HG03432 (cell line): ENCODE results near the gene UBE3A.
"Not testable (repeated sequence)": the region's sequence is repeated elsewhere in the genome, so short reads cannot be mapped to it uniquely, and the experiment has no call there.

Experiments
- ATAC-seq: cut with Tn5 transposase; IDR thresholded peaks from one replicate; pipeline ENCODE4 v1.9.1; 2021; ENCODE audit warnings: mild to moderate bottlenecking, moderate library complexity; ENCODE audit not compliant: unreplicated experiment

Gene UBE3A

DNA sequence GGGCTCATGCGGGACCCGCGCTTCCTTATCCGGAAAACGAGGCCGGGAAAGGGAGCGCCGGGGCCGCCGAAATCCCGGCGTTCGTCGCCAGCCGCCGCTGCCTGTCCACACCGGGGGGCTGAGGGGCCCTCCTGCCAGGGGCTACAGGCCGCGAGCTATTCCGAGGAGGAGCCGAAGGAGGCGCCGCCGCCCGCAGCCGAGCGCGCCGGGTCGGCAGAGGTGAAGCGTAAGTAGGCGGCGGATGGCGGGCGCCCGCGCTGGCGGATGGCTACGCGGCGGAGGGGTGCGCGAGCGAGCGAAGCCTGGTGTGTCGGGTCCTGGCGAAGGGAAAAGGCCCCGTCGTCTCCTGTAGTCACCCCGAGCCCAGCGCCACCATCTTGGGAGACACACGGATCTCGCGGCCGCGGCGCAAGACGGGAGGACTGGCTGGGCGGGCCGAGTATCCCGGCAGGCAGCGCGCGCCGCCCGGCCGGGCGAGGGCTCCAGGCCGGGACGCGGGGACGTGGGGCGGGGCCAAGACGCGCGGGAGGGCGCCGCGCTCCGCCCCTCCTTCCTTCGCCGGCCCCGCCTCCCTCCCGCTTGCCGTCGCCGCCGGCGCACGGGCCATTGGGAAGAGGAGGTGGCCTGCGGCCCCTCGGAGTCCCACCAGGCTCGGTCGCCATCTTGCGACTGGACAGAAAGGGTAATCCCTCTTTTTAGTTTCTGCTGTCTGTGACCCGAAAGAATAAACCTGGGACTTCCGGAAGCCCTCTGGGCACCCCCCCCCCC is at the start of gene UBE3A:
UBE3A (minus strand) TSS at position 424 of the 768 bp plus-strand sequence. CDS start 29,917 bp downstream, outside the sequence.
- ATAC-seq = peak; percentile 91

DNA sequence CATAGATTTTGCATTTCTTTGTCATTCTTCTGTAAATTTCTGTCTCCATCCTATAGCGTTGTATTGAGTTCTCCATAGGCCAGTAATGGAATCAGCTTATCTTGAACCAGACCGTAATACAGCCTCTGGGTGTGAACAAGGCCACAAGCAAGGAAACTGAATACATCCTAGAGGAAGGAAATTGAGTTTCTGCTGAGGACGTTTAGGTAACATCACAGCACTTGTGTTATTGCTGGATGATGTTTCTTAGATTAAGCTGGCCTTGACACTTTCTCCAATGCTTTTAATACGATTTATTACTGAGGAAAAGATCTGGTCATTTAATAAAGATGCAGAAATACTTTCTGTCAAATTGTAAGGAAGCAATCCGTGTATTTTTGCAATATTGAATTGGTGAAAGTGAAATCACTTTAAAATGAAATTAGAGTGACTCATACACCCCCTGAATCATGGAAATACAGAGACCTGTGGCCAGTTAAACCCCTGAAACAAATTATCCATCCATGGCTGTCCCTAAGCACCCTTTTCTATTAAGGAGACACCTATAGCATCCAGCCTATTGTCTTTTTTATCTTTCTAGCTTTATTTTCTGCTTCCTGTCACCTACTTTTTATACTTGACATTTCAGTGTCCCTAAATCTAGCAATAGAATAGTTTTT is 48.5 kb upstream of the UBE3A start:
- ATAC-seq = no peak

DNA sequence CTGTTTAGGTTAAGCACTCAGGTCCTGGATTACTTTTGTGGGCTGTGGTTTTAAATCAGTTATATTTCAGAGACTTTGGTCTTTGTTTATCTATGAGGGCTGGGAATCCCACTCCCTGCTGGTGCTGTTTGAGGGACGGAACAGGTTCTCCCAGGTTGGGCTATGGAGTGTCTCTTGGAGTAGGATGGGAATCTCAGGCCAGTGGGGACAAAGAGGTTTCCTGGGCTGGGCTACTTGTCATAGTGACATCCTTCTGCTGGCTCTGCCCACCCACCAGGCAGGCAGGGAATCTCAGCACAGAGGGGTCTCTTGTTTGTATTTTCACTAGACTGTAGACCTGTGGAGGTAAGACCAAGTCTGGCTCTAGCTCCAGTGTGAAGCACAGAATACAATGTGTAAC is 47.2 kb upstream of the UBE3A start:
- ATAC-seq = no peak

DNA sequence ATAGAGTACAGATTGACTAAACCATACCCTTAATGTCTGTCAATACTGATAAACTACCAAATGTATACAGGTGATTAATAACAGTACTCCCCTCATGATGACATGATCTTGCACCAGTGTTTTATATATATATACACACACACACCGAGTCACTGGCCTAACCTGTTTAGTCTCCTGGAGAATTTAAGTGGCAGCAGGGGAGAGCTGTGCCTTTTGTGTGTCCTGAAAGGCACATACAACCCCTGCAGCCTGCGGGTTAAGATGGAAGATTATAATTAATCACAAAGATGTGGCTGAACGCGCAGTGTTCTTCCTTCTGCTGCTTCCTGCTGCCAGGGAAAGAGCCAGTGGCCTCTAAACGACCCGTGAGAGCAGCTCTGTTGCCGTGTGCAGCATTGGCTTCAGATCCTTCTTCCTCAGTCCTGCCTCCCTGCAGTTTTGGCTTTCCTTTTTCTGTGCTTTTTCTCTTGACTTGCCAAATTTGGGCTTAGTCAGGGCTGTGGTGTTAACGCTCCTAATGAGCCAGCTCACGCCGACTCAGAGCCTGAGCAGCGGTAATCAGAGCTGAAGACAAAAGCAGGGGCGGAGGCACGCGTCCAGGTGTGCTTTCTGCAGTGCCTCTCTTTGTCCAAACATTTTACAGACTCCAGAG is 42.5 kb upstream of the UBE3A start:
- no peak for ATAC-seq

DNA sequence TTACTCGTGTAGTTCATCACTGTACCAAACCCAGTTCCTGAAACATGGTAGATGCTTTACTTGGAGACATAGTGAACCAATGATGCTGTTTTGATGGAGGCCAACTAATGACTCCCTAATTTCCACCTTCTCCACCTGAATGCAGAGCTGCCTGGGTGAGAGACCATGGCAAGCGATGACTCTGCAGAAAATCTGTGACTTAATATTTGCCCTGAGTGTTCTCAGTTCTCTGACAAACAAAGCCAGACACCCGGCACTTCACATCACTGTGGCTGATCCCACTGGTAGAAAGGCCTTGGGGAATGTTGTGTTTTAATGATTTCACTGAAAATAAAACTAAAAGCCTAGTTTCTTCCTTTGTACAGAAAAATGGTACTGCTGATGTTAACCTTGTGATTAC is 39.5 kb upstream of the UBE3A start:
- ATAC-seq = no peak

DNA sequence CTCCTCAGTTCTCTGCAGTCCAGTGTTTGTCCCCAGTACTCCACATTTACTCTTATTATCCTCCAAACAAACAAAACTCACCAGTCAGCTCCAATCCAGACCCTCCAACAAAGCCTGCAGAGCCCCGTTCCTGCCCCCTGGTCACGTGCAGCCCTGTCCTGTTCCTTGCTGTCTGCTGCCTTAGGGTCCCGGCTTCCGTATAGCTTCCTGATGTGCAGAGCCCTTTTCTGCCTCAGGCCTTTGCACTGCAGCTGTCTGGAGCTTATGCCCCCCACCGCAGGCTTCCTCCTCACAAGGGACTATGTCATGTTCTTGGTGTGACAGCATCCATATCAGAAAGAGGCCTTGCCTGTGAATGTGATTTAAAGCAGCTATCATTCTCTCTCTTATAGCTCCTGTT is 39.0 kb upstream of the UBE3A start:
- no peak for ATAC-seq

DNA sequence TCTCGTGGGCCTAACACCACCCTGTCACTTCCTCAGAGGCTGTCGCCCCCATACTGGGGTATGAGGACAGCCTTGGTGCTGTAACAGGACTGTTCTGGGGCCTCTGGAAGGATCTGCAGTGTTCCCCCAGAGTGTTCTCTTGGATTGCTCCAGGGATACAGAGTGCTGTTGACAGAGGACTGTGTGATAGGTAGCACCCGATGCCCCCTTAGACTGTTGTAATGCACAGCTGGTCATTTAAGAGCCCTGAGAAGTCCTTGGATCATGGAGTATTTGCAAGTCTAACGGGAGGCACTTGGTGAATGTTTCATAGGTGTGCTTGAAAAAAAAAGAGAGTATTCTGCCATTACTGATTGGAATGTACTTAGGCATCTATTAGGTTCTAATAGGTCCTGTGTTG is 35.4 kb upstream of the UBE3A start:
- ATAC-seq = no peak

DNA sequence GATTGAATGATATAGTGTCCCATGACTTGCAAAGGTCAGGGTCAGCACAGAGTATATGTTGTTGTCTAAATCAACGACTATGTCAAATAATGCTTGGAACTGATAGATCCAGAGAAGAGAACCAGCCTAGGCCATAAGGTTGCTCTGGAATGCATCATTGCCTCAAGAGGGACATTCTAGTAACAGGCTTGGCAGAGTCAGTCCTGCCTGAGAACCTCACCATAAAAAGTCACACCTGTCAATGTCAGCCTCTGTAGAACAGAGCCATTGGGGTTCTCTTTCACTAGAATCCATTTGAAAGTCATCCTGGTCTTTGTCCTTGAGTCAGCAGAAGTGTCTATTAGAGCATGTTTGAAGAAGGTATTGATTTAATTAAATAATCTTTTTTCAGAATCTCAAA is 31.4 kb upstream of the UBE3A start:
- no peak for ATAC-seq

DNA sequence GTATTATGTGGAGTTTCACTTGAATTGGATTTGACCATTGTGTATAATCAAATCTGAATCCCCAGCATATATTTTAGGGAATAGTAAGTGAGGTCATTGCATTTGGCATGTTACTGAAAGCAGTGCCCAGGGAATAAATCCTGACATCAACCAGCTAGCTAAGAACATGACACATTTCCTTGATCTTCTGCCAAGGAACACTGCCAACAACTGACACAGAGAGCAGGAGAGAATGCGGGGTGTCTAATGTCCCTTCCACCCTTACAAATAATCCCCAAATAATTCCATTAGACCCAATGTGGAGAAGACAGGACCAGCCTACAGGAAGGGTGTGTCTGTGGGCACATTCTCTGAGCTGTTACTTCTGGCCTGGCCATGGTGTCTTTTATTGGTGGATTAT is 30.6 kb upstream of the UBE3A start:
- no peak for ATAC-seq

DNA sequence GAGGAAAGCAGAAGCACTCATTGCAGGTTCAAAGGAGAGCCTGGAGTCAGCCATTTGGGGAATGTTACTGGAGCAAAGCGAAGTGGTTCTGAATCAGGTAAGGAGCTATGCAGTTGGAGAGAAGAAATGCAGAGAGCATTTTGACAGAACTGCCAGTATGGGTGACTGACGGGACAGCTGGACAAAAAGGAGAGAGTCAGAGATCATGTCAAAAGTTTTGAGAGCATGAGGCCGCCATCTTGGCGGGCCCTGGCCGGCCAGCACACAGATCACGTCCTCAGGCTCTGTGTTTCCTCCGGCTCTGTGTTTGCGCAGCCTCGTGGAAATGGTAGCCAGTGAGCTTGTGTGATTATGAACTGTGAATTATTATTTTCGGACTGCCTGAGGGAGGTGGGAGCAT is 29.8 kb upstream of the UBE3A start:
- no peak for ATAC-seq

DNA sequence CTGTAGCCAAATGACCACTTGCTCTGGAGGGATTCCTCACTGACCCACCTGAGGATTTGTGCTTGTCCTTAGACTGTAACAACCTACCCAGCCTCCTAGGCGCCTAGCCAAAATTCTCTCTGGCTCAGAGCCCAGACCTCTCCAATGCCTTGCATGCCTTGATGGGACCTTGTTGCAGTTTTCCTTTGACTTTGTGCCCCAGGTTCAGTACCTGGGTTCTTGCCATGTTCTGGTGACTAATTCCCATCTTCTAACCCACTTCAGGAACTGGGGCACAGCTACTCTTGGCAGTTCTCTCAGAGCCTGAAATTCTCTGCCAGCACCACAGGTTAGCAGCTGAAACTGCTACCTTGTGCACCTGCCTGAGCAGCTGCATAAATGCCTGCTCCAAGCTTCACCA is 27.0 kb upstream of the UBE3A start:
- no peak for ATAC-seq

DNA sequence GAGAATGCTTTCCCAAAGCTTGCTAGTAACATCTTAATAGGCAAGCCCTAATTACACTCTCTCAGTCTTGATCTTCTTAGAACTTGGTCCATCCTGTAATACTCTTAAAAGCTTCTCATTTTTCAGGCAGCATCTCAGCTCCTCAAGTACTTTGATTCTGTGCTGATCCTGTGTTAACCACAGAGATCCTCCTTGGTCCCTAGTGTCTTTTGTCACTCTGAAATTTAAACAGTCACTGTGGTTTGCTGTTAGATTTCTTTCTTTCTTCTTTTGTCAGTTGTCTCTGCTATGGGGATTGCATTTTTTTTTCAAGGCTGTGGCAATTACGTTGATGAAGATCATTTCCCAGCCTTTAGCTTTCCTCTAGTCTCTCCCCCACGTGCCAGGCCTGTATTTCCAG is 26.0 kb upstream of the UBE3A start:
- ATAC-seq = no peak

DNA sequence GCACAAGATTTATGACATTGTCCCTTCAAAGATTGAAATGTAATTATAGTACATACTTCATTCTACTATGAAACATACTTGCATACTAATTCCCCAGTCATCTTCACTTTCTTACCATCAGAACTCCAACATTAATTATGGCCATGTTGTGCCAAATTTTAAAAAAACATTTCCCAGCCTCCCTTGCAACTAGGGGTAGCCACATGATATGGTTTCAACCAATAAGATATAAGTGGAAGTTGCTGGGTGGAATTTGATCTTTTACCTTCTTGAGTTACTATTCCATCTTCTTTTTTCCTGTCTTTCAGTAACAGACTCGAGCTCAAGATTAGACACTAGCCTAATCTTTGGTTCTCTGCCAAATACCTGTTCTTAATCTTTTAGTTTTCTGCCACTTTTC is 25.6 kb upstream of the UBE3A start:
- no peak for ATAC-seq

DNA sequence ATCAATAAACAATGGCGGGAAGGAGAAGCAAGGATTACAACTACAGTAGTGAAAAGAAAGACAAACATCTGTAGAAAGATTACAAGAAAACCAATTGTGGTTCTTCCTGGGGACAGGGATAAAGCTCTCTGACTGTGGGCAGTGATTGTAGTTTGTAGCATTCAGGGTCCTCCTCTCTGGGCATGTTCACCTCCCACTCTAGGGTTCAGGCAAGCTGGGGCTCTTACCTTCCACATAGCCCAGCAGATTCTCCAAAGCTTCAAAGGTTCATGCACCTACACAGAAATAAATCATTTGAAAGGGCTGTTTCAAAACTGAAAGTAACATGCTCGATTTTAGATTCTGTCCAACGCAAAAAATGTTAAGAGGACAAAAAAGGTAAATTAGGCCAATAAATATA is 17.4 kb upstream of the UBE3A start:
- ATAC-seq = no peak

DNA sequence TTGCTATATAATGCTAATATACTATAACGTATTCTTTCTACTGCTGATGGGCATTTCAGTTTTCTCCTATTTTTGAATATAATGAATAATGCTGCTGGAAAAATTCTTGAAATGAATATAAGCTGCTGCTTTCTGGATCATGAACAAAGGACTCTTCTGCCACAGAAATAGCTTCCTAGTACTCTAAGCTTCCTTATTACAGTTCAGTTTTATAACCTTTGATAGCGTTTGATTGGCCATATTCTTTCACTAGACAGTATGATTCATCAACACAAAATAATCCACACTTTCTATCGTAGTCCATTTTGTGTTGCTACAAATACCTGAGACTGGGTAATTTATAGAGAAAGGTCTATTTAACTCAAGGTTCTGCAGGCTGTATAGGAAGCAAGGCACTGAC is 16.4 kb upstream of the UBE3A start:
- ATAC-seq = no peak

DNA sequence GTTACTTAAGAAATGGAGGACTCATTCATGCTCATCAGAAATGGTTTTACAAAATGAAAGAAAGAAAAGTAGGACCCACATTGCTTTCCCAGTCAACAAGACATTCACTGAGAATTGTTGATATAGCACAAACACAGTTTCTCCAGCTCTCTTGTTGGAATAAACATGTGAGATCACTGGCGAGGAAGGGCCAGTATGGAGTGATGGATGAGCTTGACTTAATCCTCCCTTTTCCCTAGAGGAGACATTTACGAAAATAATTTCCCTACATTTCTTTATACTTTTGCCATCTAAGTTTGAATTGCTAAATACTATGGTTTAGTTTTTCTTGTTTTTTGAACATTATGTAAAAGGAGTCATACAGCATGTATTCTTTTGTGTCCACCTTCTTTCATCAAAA is 15.9 kb upstream of the UBE3A start:
- no peak for ATAC-seq

DNA sequence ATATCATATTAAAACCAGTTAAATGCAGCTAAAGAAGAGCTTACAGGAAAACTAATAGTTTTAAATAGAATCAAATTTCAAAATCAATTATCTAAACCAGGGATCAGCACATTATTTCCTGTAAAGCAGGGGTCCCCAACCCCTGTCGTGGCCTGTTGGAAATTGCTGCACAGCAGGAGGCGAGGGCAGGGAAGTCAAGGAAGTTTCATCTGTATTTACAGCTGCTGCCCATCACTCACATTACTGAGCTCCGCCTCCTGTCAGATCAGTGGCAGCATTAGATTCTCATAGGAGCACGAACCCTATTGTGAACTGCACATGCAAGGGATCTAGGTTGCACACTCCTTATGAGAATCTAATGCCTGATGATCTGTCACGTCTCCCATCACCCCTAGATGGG is 14.4 kb upstream of the UBE3A start:
- ATAC-seq = not testable (repeated sequence)

DNA sequence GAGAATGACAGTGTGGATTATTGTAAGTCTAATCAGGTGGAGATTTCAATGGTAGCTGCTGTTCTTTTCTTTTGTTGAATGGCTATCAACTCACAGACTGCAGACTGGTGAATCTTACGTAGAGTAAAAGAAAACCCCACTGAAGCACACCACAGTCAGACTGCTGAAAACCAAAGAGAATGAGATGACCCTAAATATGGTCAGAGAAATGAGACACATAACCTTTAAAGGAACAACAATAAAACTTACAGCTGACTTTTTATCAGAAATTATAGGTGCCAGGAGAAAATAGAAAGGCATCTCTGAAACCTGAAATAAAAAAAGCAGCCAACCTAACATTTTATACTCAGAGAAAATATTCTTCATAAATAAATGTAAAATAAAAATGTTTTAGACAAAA is 12.7 kb upstream of the UBE3A start:
- no peak for ATAC-seq

DNA sequence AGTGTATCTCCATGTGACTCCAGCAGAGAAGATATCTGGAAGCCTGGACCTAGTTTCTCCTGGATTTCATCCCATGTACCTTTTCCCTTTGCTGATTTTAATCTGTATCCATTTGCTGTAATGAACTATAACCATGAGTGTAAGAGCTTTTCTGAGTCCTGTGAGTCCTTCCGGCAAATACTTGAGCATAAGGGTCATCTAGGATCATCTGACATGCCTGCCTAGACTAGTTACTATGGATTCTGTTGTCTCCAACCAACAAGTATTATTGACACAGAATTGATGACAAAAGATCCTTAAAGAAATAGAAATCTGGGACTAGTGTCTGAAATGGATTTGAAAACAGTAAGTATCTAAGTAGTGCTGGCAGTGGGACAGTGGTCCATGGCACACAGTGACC is 11.3 kb upstream of the UBE3A start:
- no peak for ATAC-seq

DNA sequence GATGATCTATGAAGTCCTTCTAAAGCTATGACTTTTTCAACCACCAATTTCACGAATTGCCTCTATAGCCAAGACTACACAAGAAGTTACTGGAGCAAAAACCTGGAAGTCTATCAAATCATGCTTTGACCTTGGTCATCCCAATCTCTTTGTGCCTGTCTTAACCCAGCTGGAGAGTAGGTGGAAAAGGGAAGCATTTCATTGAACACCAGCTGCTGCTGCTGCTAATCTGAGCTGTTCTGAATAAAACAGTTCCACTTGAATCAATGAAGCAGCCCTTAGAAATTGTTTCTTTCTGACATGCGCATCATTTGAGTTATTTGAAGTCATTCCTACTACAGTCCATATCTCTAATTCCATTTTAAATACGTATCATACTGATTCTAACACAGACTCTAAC is 7.3 kb upstream of the UBE3A start:
- no peak for ATAC-seq

DNA sequence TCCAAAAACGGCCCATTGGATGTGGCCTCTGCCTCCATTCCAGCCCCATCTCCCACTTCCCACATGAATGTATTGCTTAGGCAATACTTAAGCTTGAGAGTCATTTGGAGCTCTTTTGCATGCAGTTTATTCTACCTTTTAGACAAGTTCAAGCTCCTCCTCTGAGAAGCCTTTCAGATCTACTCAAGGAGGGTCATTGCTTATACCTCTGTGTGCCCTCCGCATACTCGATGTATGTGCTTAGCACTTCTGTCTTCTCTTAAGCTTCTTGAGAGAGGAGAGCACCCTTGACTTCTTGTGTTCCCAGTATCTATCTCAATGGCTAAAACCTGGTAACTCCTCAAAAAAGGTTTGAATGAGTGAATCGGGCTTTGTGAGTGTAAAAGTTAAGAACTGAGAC is 6.6 kb upstream of the UBE3A start:
- ATAC-seq = no peak

DNA sequence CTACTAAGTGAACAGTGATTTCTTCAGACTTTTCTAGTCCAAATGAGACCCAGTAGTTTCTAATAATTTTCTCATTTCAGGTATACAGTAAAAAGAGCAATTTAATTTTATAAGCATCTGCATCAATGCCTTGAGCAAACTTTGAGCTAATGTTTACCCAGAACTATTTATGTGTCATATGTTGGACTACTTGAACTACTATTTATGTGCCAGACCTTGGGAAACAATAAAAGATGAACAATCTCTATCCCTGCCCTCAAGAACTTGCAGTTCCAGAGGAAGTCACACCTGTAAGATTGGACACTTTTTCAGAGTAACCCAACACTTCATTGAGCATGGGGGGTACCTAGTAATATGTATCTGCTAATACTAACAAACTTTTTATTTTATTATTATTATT is 2.3 kb upstream of the UBE3A start:
- ATAC-seq = no peak
